Measurements from ENCODE around the gene SLC16A6. TPM values are rescaled to one million over a fixed set of nuclear protein-coding genes. Genes with fewer than 3 reads are reported as not detected.

Gene SLC16A6
- total and polyA plus RNA-seq, 2 experiments from 2014 or later = 0.16 to 0.32 TPM

- H3K79me2 ChIP-seq (ENCODE audit: insufficient read depth) = no peaks in the 10 kb centered on the region
- H3K27ac ChIP-seq = no peak overlapping the region
- H3K36me3 ChIP-seq (ENCODE audit: low read depth) = no peaks in the 10 kb centered on the region
- no peaks in the 10 kb centered on the region for H3K9me2 ChIP-seq (ENCODE audit: insufficient read depth)
- WGBS, 2 experiments (ENCODE audit: low coverage in 1 of 2, low lambda C conversion rate in 2 of 2, missing lambda C conversion rate in 2 of 2) = 93 to 94% methylated on average over 8 of the region's 8 CpGs
- H3K4me3 ChIP-seq = no peak overlapping the region
- peaks cover 15% of the 10 kb centered on the region for H3K4me1 ChIP-seq (ENCODE audit: insufficient read depth)
- H4K20me1 ChIP-seq (ENCODE audit: insufficient read depth) = no peaks in the 10 kb centered on the region
- TF ChIP-seq EZH2phosphoT487 (IDR thresholded peaks at IDR 0.05; ENCODE audit: insufficient read depth, low read depth) (no peak), EZH2 (IDR thresholded peaks at IDR 0.05; ENCODE audit: insufficient read depth, poor library complexity, severe bottlenecking) (no peak)
- no peaks in the 10 kb centered on the region for H3K9me3 ChIP-seq (ENCODE audit: low read depth)
- no peak overlapping the region for H3K9ac ChIP-seq
- peaks cover 5% of the 10 kb centered on the region for H3F3A ChIP-seq (ENCODE audit: insufficient read depth)
- H3K4me2 ChIP-seq (ENCODE audit: unreplicated experiment) = no peak overlapping the region
- in situ Hi-C loops (cut with MboI) = no loop called here
- DNase-seq = no peak
- no peak overlapping the region for H2AFZ ChIP-seq
- H3K27me3 ChIP-seq (replicated peaks; ENCODE audit: insufficient read depth) = no peaks in the 10 kb centered on the region
Measured at GRCh38 chr17:68307443-68307842, 16.5 kb upstream of the SLC16A6 start.

GRCh38 chr17:68306819-68307218 is 15.9 kb upstream of the SLC16A6 start:
- 77 to 79% methylated on average over 6 of the region's 6 CpGs for WGBS, 2 experiments (ENCODE audit: low coverage in 1 of 2, low lambda C conversion rate in 2 of 2, missing lambda C conversion rate in 2 of 2)
- peaks cover 10% of the 10 kb centered on the region; the same call in 1 of the 2 replicates for H3K4me1 ChIP-seq (ENCODE audit: insufficient read depth)
- H2AFZ ChIP-seq = no peak overlapping the region
- H3K4me2 ChIP-seq (ENCODE audit: unreplicated experiment) = no peak overlapping the region
- no peak overlapping the region for H3K4me3 ChIP-seq
- H3K79me2 ChIP-seq (ENCODE audit: insufficient read depth) = no peaks in the 10 kb centered on the region
- H3K9me2 ChIP-seq (ENCODE audit: insufficient read depth) = no peaks in the 10 kb centered on the region
- H3K27me3 ChIP-seq (replicated peaks; ENCODE audit: insufficient read depth) = no peaks in the 10 kb centered on the region
- no peak overlapping the region for H3K9ac ChIP-seq
- in situ Hi-C loops (cut with MboI) = no loop called here
- DNase-seq = no peak
- H3K36me3 ChIP-seq (ENCODE audit: low read depth) = no peaks in the 10 kb centered on the region
- H3K27ac ChIP-seq = no peak overlapping the region
- H3K9me3 ChIP-seq (ENCODE audit: low read depth) = no peaks in the 10 kb centered on the region
- H4K20me1 ChIP-seq (ENCODE audit: insufficient read depth) = no peaks in the 10 kb centered on the region
- peaks cover under 1% of the 10 kb centered on the region; the same call in 1 of the 2 replicates for H3F3A ChIP-seq (ENCODE audit: insufficient read depth)
- TF ChIP-seq EZH2phosphoT487 (IDR thresholded peaks at IDR 0.05; ENCODE audit: insufficient read depth, low read depth) (no peak), EZH2 (IDR thresholded peaks at IDR 0.05; ENCODE audit: insufficient read depth, poor library complexity, severe bottlenecking) (no peak)

DNA sequence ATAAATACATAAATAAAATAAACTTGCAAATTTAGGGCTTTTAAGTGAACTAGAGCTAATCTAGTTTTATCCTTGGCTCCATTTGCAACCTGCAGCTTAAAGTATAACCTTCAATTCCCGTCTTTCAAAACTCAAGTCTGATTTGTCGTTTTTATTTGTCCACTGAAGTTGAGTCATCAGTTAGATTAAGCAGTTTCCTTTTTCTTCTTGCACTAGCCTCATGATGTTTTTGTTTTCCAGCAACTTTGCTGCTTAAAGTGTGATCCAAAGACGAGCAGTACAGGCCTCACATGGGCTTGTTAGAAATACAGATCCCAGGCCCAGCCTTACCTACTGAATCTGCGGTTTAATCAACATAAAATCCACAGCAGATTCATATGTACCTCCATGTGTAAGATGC is 14.2 kb upstream of the SLC16A6 start:
- no peaks in the 10 kb centered on the region; the same call in 1 of the 2 replicates for H3K27me3 ChIP-seq (replicated peaks; ENCODE audit: insufficient read depth)
- no peaks in the 10 kb centered on the region for H4K20me1 ChIP-seq (ENCODE audit: insufficient read depth)
- no peaks in the 10 kb centered on the region for H3K36me3 ChIP-seq (ENCODE audit: low read depth)
- no peak overlapping the region; the same call in 1 of the 2 replicates for H2AFZ ChIP-seq
- no peaks in the 10 kb centered on the region for H3K9me3 ChIP-seq (ENCODE audit: low read depth)
- TF ChIP-seq EZH2phosphoT487 (IDR thresholded peaks at IDR 0.05; ENCODE audit: insufficient read depth, low read depth) = no peak
- no peak for TF ChIP-seq EZH2 (IDR thresholded peaks at IDR 0.05; ENCODE audit: insufficient read depth, poor library complexity, severe bottlenecking)
- no peak overlapping the region for H3K4me2 ChIP-seq (ENCODE audit: unreplicated experiment)
- no peak overlapping the region for H3K27ac ChIP-seq
- peaks cover 10% of the 10 kb centered on the region; the same call in 1 of the 2 replicates for H3K4me1 ChIP-seq (ENCODE audit: insufficient read depth)
- 26 to 31% methylated on average over 4 of the region's 4 CpGs for WGBS, 2 experiments (ENCODE audit: low coverage in 1 of 2, low lambda C conversion rate in 2 of 2, missing lambda C conversion rate in 2 of 2)
- no peaks in the 10 kb centered on the region for H3K79me2 ChIP-seq (ENCODE audit: insufficient read depth)
- peak; percentile 32 for DNase-seq
- in situ Hi-C loops (cut with MboI) = no loop called here
- no peak overlapping the region for H3K9ac ChIP-seq
- H3F3A ChIP-seq (ENCODE audit: insufficient read depth) = no peaks in the 10 kb centered on the region
- H3K9me2 ChIP-seq (ENCODE audit: insufficient read depth) = no peaks in the 10 kb centered on the region
- H3K4me3 ChIP-seq = no peak overlapping the region

- in situ Hi-C loops (cut with MboI) = no loop called here
- TF ChIP-seq EZH2 (IDR thresholded peaks at IDR 0.05; ENCODE audit: insufficient read depth, poor library complexity, severe bottlenecking) (no peak), EZH2phosphoT487 (IDR thresholded peaks at IDR 0.05; ENCODE audit: insufficient read depth, low read depth) (no peak)
Measured at GRCh38 chr17:68304706-68305105, 13.8 kb upstream of the SLC16A6 start.

More at GRCh38 chr17:68304706-68305105, 13.8 kb upstream of the SLC16A6 start:
- Histone ChIP-seq H3K9me2 (ENCODE audit: insufficient read depth) (no peaks in the 10 kb centered on the region), H3K4me1 (ENCODE audit: insufficient read depth) (peaks cover 10% of the 10 kb centered on the region; the same call in 1 of the 2 replicates), H3K79me2 (ENCODE audit: insufficient read depth) (no peaks in the 10 kb centered on the region), H3K27ac (no peak overlapping the region), H4K20me1 (ENCODE audit: insufficient read depth) (no peaks in the 10 kb centered on the region), H2AFZ (no peak overlapping the region), H3K4me2 (ENCODE audit: unreplicated experiment) (no peak overlapping the region), H3K9ac (no peak overlapping the region), H3K9me3 (ENCODE audit: low read depth) (no peaks in the 10 kb centered on the region), H3K27me3 (replicated peaks; ENCODE audit: insufficient read depth) (no peaks in the 10 kb centered on the region; the same call in 1 of the 2 replicates), H3K36me3 (ENCODE audit: low read depth) (no peaks in the 10 kb centered on the region), H3F3A (ENCODE audit: insufficient read depth) (no peaks in the 10 kb centered on the region), H3K4me3 (no peak overlapping the region)
- DNase-seq = no peak
- WGBS, 2 experiments (ENCODE audit: low coverage in 1 of 2, low lambda C conversion rate in 2 of 2, missing lambda C conversion rate in 2 of 2) = 92% methylated on average over 6 of the region's 6 CpGs

All from GM23248 (cell line).